Measurements from ENCODE around the gene KCNQ1.

Gene KCNQ1

DNA sequence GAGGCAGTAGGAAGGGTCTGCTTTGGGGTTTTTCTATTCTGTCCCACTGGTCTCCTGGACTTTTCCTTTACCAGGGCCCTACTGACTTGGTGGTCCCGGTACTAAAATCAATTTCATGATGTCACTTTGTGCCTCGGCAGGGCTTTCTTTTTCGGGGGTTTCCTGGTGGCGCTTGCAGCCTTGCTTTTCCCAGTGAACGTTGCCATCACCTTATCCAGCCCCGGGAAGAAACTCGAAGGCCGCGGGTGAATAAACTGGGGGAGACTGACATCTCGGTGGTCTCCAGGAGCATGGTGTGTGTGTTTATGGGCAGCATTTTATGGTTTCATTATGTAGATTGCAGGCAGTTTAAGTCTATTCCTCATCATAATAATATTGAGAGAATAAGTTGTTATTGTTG is 84.4 kb downstream of the KCNQ1 start:
- H3K4me3 ChIP-seq (ENCODE audit: low read depth, low read length) = no peak overlapping the region
- TF ChIP-seq, protein P1, sequence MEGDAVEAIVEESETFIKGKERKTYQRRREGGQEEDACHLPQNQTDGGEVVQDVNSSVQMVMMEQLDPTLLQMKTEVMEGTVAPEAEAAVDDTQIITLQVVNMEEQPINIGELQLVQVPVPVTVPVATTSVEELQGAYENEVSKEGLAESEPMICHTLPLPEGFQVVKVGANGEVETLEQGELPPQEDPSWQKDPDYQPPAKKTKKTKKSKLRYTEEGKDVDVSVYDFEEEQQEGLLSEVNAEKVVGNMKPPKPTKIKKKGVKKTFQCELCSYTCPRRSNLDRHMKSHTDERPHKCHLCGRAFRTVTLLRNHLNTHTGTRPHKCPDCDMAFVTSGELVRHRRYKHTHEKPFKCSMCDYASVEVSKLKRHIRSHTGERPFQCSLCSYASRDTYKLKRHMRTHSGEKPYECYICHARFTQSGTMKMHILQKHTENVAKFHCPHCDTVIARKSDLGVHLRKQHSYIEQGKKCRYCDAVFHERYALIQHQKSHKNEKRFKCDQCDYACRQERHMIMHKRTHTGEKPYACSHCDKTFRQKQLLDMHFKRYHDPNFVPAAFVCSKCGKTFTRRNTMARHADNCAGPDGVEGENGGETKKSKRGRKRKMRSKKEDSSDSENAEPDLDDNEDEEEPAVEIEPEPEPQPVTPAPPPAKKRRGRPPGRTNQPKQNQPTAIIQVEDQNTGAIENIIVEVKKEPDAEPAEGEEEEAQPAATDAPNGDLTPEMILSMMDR (IDR thresholded peaks at IDR 0.05; ENCODE audit: borderline replicate concordance, insufficient read depth, low read depth, low read length) = no peak

DNA sequence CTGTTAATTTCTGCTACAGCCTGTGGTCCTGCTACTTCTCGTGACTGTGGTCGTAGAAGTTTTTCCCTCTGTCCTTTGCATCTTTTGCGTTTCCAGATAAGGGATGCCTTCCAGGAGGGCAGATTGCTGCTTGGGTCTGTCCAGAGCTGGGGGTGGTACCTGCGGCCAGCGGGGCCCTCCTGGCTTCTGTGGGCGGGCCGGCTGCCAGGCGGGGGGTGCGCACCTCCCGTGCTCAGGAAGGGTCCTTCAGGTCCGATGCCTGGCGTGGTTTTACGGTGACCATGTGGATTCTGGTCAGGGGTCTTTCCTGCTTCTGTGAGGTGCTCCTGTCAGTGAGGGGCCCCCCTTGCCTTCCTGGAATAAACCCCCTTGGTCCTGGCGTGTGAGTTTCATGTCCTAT is 84.8 kb downstream of the KCNQ1 start:
- H3K4me3 ChIP-seq (ENCODE audit: low read depth, low read length) = no peak overlapping the region
- TF ChIP-seq, protein P1 (IDR thresholded peaks at IDR 0.05; ENCODE audit: borderline replicate concordance, insufficient read depth, low read depth, low read length) = no peak

DNA sequence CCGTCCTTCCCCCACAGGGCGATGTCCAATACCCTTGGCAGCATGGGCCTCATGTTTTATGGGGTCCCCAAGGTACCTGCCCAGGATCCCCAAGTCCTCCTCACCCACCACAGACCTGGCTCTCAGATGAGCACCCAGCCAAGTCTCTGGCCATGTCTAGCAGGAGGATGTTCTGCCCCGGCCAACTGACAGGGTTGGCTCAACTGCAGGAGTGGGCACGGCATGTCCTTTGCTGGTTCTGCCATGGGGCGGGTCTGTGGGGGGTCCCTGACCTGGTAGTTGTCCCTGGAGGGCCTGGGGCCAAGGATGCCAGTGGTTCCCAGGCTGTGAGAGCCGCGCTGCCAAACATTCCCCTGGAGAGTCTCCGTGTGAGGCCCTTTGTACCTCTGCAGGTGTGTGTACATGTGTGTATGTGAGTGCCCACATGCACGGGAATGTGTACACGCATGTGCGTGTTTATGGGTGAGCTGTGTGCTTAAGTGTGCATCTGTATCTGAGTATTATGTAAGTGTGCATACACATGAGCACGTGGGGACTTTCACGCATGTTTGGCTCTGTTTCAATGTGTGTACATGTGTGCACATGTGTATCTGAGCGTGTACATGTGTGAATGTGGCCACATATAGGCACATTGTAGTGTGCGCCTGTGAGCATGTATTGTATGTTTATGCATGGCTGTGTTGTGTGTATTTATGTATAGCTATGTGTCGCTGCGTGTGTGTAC is 85.5 kb downstream of the KCNQ1 start:
- H3K4me3 ChIP-seq (ENCODE audit: low read depth, low read length) = no peak overlapping the region
- TF ChIP-seq, protein P1 (IDR thresholded peaks at IDR 0.05; ENCODE audit: borderline replicate concordance, insufficient read depth, low read depth, low read length) = no peak

DNA sequence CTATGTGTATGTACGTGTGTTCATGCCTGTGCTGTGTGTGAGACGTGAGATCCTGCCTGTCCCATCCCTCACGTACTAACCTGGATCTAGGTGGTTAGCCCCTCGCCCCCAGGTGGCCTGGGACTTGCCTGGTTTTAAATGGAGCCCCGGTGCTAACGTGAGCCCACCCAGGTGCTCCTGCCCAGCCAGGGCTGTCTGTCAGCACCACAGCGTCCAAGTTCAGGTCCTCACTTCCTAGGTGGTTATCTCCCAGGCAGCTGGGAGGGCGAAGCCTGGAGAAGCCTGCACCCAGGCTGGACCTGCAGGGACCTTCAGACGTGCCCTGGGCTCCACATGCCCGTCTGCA is 86.0 kb downstream of the KCNQ1 start:
- TF ChIP-seq, protein P1 (IDR thresholded peaks at IDR 0.05; ENCODE audit: borderline replicate concordance, insufficient read depth, low read depth, low read length) = no peak
- no peak overlapping the region for H3K4me3 ChIP-seq (ENCODE audit: low read depth, low read length)

DNA sequence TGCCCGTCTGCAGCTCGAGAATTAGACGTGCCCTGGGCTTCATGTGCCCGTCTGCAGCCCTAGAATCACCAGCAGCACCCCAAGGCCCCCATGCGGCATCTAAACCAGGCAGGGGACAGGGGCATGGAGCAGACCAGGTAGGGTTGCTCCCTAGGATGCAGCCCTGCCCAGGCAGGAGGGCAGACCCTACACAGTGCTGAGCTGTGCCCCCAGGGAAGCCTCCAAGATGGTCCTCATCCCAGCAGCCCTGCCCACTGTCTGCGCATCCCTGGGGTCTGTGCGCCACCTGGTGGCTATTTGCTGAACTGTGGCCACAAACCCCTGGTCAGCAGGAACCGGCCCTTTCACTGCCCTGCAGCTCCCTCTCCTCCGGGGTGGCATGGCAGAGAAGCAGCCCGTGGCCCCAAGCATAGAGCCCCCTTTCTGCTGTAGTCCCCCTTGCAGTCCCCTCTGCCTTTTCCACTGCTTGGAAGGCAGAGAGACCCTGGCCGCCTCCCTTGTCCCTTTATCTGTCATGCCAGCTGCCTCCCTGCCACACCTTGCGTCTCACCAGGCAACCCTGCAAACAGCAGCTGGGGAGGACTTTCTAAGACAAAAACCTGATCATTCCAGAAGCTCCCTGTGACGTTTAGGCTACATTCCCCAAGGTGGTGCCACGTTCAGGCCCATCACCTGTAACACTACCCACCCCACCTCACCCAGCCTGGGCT is 86.6 kb downstream of the KCNQ1 start:
- TF ChIP-seq, protein P1 (IDR thresholded peaks at IDR 0.05; ENCODE audit: borderline replicate concordance, insufficient read depth, low read depth, low read length) = peak; percentile 96
- H3K4me3 ChIP-seq (ENCODE audit: low read depth, low read length) = no peak overlapping the region

- TF ChIP-seq, protein P1 (IDR thresholded peaks at IDR 0.05; ENCODE audit: borderline replicate concordance, insufficient read depth, low read depth, low read length) = no peak
- H3K4me3 ChIP-seq (ENCODE audit: low read depth, low read length) = no peak overlapping the region
These were observed 87.3 kb downstream of the KCNQ1 start for GRCh38 chr11:2531987-2532703.

Data from GM12875 (cell line).